Retina (tissue), 1 donor: ENCODE results near the gene GNB1L.
"Not testable (repeated sequence)": the region's sequence is repeated elsewhere in the genome, so short reads cannot be mapped to it uniquely, and the experiment has no call there.

Source experiments
- DNase-seq: peaks from one replicate; pipeline ENCODE4 v3.0.0-alpha.2; 2016

GNB1L gene

DNA sequence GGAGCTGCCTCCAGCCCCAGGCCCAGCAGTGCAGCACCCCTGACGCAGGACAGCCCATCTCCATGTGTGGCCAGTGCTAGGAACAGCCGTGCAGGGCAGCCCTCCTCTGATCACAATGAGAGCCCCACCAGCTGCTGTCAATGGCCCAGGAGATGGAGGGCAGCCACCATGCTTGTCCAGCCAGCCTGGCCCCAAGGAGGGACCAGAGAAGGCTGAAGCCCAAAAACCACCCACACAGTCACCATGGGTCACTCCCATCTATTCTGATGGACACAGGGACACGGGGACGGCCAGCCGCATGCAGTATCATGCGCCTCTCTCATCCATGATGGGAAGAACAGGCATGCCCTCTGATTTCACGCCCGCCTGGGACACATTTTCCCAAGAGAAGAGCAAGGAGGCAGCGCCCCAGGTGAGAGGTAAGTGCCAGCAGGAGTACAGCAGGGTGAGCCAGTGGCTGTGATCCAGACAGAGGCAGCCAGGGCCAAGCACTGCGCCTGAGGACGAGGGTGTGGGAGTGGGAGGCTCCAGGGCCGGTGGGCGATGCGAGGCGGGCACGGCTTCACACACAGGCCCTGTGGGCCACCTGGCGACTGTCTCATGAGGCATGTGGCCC lies 33.6 kb upstream of the GNB1L start:
- no peak for DNase-seq

DNA sequence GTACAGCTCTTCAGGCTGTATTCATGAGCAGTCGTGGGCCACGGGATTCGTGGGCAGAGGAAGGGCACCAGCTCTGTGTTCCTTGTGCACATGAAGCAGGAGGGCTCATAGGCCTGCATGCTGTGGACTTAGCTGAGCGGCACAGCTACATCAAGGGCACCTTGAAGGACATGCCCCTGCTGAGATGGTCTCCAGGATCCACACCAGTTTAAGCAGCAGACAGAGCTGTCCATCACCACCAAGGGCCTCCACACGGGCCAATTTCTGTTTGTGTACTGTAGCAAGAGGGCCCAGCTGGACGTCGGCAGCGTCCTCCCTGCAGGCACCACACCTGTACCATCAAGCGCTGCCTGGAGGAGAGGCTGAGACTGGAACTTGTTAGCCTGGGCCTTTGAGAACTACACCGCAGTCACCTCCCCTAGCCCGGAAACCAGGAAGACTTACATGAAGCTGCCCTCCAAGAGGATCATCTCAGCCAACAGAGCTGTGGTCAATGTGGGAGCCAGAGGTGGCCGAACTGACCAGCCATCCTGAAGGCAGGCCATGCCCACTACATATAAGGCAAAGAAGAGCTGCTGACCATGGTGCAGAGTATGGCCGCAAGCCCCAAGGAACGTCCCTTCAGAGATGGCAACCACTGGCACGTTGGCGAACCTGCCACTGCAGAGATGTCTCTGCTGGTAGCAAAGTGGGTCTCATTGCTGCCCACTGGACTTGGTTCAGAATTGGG lies 32.7 kb upstream of the GNB1L start:
- DNase-seq = no peak

DNA sequence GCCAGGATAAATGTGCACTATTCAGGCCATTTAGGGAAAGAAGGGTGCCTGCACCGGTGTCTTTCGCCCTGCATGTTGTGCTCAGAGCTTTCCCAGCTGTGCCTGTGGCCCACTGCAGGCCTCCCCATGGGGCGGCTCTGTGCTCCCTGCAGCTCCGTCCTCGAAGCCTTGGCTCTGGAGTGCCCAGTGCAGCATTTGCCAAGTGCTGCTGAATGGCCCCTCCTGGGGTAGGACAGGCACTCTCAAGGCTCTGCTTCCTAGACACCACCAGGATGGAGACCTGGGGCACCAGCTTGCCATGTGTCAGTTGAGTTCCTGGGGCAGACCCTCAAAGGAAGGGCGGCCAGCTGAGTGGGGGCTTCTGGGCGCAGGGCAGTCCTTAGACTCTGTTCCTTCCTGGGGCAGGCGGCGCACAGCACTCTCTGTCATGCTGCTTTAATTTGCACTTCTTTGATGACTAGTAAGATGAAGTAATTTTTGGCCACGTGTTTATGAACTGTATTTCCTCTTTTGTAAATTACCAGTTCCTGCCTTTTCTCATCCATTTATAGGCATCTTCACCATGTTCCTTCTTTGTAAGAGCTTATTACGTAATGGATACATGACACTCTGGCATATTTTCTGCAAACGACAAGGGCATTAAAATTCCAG lies 32.1 kb upstream of the GNB1L start:
- no peak for DNase-seq

DNA sequence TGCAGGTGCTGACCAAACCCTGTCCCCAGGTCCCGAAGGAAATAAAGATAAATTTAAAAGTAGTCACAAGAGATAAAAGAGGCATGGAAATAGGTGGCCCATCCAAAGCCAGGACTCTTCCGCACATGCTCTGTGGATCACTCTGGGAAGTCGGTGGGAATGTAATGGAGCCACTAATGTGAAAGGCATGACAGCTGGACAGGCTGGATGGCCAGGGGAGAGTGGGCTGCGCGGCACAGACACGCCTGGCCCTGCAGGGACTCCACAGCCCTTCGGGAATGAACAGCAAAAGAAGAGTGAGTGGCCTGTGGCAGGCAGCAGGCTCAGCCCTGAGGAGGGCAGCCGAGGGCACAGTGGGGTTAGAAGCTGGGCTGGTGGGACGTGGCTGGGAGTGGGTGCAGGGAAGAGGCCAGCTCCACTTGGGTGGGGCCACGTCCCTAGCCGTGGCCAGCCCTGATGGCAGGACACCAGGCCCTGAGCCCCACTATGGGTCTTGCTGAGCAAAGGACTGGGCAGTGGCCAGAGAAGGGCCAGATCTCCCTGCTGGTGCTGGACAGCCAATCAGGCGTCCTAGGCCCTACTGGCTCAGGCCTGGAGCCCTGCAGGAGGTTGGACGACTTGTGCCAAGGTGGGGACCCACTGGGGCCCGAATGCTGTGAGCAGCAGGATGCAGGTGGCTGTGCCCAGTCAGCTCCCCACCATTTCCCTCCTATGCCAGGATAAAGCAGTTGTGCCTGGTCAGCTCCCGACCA lies 31.3 kb upstream of the GNB1L start:
- peak; percentile 5 for DNase-seq

DNA sequence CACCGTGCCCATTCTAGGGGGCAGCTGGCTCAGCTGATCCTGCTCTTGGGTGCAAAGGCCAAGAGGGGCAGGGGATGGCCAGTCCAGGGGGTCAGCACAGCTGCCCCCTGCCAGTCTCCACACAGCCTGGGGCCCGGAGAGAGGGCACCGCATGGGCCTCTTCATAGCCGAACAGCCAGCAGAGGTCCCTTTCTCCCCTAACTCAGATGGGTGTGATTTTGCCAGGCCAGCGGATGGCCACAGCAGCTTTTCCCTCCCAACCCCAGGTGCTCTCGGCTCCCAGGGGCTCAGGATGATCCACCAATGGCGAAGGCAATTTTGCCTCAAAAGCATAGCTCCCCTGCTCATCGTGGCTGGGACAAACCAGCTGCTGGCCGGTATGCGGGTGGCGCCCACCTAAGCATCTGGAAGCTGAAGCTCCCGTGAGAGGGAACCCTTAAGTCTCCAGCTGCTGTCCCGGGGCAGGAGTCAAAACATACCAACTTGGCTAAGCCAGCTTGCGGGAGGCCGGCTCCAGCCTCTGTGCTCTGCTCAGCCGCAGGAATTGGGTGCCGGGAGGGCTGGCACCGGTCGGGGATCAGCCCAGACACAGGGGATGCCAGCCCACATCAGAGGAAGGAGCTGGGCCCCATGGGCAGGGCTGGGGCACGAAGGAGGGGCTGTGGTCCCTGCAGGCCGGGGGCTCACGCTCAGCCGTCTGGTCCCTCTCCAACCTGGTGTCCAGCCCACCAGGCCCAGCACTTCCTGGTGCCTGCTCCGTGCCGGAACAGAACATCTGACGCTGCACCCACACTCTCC lies 30.5 kb upstream of the GNB1L start:
- no peak for DNase-seq

DNA sequence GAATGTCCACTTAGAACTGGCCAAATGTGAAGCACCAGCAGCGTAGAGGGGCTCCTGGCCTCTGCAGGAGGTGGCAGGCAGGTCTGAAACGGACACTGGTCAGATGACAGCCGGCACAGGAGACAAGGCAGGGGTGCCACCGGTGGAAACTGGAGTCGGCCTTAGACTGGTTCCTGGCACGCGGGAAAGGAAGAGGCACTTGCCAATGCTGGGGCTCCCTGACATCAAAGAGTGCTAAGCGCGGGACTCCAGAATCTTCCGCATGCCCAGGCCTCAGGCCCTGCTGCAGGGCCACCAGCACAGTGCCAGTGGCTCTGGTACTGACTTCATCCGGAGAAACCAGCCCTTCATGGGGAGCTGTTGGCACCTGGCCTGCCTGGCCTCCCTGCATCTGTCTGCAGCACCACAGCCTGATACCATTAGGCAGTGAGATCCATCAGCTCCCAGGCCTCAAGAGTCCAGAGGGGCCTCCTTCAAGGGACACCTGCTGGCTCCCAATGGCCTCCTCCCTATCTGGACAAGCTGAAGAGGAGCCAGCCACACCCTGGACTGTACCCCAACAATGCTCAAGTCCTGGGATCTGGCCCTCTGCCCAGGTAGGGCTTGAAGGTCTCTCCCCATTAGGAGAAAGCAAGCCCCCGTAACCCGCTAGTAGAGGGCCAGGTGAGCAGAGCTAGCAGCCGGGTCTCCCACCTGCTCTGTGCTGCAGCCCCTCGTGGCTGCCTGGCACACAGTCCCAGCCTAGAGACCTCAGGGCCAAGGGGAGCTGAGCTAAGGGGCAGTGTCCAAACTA lies 29.7 kb upstream of the GNB1L start:
- DNase-seq = no peak

DNA sequence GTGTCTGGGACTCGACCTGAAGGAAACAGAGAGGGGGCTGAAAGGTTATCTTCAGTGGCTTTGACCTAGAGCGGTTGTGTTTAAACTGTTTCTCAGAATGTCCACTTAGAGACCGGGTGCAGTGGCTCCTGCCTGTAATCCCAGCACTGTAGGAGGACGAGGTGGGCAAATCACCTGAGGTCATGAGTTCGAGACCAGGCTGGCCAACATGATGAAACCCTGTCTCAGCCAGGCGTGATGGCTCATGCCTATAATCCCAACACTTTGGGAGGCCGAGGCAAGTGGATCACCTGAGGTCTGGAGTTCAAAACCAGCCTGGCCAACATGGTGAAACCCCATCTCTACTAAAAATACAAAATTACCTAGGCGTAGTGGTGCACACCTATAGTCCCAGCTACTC lies 28.8 kb upstream of the GNB1L start:
- not testable (repeated sequence) for DNase-seq

DNA sequence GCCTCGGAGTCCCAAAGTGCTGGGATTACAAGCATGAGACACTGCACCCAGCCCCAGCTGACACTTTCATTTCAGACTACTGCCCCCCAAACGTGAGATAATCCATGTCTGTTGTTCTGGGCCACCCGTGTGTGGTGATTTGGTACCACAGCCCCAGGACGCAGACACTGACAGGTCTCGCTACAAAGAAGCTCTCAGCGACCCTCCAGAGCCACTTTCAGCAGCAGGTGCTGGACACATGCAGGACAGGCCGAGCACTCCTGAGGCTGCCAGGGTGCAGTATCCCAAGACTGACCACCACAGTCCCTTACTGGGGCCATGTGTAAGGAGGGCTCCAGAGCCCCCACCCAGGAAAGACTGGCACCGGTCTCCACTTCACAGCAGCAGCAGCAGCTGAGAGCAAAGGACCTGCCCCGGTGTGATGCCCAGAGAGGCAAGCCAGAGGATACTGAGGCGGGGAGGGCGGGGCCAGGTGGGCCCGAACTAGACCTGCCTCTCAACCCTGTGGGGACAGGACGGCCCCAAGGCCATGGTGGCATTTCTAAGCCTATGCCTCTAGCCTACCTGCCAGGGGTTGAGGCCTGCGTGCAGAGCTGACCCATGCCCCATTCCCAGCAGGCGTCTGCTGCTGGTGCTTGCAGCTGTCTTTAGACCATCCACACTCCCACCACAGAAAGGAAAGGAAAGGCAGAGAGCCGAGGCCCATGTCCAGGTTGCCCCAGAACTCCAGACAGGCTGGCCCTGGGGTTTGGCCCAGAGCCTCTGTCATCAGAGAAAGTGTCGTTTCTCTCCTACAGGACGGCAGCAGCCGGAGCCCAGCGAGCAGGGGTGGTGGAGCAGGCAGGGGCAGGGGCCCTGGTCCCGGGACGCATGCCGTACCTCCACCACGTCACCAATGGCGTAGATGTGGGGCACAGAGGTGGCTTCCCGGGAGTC lies 28.0 kb upstream of the GNB1L start:
- DNase-seq = no peak

DNA sequence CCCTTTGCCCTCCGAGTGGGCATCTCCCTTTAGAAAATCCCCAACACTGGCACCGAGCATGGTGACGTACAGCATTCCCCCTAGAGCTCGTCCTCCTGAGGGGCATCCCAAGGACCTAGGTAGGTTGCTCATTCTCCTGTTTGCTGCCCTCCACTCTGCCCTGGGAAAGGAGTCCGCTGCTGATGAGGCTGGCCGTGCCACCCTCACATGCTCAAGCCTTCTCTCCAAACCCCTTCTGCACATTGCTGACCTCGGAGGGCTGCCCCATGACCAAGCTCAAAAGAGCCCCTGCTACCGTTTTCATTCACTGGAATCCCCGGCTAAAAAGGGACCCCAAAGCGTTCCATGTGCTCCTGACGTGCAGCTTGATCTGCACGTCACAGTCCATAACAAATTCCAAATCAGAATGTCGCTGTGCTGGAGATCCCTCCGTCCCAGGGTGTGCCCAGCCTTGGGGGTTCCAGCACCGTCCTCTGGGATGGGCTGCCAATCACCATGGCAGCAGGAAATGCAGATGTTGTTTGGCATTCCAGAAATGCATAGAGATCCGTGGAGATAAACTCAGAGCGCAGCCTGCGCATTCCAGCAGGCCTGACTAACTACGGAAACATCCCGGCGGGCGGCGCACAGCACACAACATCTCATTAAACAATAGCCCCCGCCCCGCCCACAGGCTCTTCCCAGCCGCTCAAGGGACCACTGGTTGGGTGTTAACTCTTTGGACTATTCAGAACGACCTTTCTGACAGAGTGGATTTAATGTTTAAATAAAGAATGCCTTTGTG lies 26.3 kb upstream of the GNB1L start:
- peak; percentile 82 for DNase-seq

DNA sequence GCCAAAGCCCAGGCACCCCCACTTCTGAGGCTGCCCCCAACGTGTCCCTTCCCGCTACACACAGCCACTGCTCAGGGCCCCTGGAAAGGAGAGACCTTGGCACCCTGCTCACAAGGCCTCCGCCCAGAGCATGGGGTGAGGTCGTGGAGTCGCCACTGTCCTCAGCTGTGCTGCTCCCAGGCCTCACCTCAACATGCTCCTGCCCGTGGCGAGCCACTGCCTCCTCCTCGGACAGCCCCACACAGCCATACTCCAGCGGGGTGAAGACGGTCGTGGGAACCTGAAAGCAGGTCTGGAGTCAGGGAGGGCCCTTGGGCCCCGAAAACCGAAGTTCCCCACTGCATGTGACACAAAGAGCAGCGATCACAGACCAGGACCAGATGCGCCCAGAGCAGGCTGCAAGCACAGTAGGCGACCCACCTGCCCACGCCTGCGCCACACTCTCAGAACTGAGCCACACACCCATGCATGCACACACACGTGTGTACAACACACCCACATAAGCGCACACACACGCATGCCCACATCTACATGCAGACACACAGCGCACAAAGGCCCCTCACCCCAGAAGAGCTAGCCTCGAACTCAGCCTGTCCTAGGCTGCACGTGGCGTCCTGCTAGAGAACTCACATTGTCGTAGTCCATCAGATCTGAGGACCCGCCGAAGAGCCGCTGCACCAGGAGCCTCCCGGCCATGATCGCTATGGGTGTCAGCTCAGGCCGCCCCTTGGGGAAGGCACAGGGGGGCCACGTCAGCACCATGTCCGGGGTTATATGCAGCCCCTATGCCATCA lies 25.5 kb upstream of the GNB1L start:
- DNase-seq = peak; percentile 12

DNA sequence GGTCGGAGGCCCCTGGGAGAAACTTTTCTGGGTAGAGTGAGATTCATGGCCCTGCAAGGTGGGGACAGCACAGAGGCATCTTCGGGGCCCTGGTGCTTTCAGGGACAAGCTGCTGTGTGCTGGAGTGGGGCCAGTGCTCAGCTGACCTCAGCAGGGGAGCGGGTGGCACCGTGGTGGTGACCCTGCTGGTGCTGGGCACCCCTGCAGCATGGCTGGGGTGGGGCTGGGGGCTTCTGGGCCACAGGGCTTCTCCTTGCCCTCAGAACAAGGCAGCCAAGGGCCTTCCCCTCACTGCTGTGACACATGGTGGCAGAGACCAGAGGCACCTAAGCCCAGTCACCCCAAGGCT lies 24.9 kb upstream of the GNB1L start:
- DNase-seq = no peak

DNA sequence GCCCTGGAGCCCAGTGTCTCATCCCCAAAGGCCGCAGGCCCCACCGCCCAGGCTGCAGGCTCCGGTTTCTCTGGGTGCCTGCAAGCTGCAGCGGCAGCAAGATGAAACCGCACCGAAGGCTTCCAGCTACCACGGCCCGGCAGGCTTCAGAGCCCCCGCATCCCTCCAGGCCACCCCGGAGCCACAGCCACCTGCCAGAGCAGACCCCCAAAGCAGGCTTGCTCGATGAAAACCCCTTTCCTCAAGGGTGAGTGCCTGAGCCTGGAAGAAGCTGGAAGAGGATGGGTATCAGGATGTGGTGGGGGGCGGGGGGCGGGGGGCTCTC lies 24.5 kb upstream of the GNB1L start:
- no peak for DNase-seq

DNA sequence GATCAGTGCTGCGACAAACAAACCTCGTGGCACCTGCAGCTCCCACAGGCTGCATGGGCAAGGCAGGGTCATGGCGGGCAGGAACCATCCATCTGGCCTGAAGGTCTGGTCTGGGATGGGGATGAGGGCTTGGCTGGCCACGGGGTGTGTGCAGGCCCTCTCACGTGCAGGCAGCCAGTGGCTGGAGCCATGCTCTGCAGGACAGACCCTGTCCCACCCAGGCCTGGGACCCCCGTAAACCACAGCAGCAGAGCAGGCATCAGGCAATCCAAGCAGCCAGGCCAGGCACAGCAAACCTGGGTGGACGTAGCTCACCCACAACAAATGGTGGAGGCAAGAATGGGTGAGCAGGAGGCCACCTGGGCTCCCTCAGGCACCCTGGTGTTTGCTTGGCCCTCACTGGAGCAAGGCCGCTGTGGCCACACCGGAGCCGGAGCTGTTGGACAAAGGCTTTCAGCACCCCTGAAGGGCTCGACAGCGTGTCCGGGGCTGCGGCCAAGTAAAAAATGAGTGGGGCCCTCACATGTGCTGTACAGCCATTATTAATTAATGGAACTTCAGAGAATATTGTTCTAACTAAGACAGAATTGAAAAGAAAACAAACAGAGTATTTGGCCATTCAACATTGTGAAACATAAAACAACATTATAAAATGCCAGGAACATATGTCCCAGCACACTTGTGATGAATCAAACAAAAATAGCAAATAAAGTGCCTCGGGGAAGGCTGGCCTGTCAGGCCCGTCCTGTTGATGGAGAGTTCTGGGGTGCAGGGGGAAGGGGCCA lies 24.0 kb upstream of the GNB1L start:
- peak; percentile 1 for DNase-seq

DNA sequence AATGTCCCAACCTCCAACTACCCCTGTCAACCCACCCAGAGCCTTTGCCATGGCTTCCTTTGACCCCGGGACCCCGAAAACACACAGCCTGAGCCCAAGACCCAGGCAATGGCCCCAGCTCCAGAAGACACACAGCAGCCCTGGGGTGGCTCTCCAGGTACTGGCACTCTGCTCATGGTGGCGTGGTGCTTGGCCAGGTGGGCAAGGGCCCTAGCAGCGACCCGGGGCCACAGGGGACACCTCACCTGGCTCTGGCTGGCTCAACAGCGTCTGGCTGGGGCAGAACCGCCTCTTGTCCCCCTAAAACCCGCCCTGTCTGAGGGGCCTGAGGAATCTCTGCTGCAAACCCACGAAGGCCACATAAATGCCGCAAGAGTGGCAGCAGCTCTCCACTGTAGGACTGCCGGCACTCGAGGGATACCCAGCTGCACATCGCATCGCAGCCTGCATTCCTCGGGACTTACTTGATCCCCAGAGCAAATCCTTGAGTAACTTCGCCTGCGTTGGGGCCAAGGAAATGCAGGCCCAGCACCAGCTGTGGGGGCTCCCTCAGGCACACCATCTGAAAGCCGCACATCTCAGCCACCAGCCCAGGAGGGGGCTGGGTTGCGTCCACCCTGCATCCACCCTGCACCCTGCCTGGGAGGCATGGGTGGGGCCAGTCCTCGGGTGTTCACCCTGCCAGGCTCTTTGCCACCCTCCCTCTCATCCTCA lies 23.1 kb upstream of the GNB1L start:
- DNase-seq = no peak

DNA sequence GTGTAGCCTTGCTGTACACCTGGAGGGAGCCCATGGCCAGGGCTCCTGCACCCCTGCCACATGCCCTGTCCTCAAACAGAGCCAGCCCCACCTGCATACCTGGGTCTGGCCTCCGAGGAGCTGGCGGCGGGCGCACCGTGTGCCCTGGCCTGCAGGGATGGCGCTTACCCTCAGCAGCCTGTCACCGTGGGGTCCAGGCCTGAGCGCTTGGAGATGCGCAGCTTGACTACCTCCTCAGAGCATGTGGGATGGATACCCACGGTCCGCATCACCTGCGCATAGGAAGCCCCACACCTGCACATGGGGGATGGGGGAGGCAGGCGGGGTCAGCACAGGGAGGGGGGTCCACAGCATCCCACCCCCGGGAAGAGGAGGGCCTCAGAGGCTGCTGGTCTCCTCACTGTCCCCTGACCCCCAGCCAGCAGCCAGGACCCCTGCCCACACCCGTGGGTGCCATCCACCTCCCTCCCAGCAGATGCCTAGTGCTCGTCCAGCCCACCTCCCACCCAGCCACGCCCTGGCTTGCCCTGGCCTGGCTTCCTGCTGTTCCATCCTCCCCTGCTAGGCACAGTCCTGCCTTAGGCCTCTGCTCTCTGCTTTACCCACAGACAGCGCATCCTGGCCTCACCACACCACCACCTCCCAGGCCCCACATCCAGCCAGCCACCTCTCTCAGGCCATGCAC lies 22.4 kb upstream of the GNB1L start:
- no peak for DNase-seq

DNA sequence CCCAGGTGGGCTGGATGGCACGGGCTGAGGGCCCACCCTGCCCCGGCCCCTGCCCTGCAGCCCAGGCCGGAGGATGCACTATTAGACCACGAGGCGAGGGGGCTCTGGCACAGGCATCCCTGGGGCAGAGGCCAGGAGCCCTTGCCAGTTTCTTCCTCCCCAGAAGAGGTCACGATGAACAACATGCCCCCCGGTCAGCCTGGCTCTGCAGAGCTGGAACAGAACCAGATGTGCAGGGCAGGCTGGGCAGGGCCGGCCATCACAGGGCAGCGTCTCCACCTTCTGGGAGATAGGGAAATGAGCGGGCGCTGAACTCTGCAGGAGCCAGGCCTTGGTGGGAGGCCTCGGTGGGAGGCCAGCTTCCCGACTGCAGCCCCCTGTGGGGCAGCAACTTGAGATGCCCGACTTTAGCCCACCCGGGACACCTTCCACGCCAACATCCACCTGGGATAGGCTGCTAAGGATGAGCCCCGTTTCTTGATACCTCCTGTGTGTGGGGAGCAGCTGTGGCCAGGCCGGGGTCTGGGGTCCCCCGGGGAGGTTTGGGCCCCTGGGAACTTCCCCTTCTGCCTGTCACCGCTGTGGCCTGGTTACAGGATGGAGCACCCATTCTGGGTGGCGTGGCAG lies 21.8 kb upstream of the GNB1L start:
- no peak for DNase-seq
